GM19193 (cell line): ENCODE results near the gene SGTA.

Experiments used
- POLR2A ChIP-seq: IDR thresholded peaks from 4 replicates; pipeline ENCODE4 v1.6.1; 2011; ENCODE audit not compliant: insufficient read depth, insufficient read length; ENCODE audit errors: extremely low read depth

SGTA gene

DNA sequence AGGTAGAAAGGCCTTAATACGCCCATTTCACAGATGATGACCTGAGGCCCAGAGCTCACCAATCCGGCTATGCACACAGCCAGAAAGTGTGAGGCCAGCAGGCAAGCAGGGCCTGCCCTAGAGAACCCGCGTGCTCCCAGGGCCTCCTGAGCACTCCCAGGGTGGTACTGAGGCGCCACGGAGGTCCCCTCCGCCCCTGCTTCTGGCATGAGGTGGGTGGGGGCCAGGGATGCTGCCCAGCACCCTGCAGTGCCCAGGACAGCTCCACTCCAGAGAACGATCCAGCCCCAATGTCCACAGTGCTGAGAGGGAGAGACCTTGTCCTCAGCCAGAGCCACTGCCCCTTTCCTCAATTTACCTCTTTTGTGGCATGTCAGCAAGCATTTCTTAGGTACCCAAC lies 13.9 kb downstream of the SGTA start:
- TF ChIP-seq POLR2A, result no peak

DNA sequence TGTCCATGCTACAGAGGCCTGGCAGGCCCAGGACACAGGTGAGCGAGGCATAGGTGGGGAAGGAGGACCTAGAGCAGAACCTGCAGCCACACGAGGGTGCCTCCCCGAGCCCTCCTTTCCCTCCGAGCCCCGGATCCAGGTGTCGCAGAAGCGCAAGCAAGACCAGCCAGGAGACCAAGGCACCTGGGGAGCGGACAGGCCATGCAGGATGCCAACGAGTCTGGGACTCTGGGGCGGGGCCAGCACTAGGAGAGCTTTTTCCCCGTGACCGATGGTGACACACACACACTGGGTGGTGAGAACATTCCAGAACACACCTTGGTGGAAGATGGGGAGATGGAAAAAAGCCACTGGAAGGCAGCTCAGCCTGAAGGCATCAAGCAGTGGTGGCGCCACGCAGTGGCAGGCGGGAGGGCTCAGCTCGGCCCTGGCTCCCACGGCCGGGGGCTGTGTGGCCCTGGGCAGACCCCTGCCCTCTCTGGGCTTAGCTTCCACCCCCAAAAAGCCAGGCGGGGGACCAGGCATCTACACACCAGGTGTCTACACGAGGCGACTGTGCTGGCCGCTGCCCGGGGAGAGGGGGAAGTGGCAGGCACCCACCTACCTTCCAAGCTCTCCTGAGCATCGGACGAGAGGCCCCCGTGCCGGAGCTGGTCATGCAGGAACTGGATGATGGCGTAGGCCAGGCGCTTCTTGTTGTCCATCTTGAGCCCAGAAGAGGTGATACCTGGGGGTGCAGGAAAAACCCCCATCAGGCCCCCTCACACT lies 14.5 kb downstream of the SGTA start:
- no peak for TF ChIP-seq POLR2A

DNA sequence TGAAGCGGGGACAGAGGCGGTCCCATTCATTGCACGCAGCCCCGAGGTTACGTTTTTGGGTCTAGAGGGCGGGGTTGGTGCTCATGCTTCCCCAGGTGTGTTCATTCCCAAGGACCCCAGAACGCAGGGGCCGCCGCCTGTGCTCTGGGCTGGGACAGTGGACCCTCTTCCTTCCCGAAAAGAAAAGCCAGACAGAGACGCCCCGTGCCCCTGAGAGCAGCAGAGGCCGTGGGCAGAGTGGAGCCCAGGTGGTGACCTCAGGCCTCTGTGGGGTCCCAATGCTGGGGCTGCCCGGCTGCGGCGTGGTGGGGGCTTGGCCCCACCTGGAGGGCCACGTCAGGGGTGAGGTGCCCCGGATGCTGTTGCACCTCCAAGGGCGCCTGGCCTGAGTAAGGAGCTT lies 15.4 kb downstream of the SGTA start:
- no peak for TF ChIP-seq POLR2A

DNA sequence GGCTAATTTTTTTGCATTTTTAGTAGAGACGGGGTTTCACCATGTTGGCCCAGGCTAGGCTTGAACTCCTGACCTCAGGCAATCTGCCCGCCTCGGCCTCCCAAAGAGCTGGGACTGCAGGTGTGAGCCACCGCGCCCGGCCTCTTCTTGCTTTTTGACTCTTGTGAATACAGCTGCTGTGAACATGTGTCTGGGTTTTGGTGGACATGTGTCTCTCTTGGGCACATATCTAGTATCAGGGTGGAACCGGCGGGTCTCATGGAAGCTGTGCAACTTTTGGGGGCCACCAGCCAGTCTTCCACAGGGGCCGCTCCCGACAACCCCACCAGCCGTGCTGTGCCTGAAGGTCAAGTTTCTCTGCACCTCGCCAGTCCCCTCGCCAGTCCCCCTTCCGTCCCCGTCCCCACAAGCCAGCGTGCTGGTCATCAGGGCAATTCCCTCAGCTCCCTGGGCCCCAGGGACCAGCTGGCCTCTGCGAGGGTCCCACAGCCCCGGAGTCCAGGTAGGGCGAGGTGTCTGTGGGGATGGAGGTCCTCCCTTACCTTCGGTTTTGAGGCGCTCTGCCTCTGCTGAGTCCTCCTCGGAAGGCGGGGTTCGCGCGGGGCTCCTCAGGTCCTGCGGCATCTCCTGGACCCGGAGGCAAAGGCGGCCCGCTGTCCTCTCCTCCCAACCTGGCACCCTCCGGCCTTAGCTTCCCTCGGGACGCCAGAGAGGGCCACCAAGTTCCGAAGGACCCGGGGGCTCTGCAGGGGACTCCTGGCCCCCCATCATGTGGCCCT lies 16.3 kb downstream of the SGTA start:
- no peak for TF ChIP-seq POLR2A

DNA sequence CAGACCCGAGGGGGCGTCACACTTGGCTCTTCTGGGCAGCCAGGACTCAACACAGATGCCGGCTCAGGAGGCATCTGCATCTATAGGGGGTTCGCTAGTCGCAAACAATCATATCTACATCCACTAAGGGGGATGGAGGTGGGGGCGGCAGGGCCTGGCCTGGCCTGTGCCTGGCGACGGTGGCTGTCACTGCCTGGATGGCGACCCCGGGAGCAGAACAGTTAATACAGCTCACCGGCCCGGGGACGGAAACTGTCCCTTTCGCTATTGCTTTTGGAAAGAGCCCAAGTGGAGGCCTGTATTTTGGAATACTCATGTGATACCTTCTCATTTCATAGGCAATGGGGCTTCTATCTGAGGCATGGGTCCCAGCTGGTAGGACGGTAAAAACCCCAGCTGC lies 17.7 kb downstream of the SGTA start:
- no peak for TF ChIP-seq POLR2A

DNA sequence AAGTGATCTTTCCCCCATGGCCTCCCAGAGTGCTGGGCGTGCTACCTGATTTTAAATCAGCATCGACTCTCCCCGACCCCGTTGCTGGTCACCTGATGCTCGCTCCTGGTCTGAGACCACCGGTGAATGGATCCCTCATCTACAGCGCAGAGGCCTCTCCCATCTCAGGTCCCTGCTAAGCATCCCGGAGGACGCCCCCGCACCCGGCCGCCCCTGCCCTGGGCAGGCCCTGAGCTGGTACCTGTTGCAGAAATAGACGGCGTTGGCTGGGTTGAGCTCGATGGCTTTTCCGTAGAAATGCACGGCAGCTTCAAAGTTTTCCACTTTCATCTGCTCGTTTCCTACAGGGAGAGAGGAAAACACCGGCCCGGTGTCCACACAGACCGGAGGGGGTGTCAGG lies 18.1 kb downstream of the SGTA start:
- TF ChIP-seq POLR2A, result no peak

DNA sequence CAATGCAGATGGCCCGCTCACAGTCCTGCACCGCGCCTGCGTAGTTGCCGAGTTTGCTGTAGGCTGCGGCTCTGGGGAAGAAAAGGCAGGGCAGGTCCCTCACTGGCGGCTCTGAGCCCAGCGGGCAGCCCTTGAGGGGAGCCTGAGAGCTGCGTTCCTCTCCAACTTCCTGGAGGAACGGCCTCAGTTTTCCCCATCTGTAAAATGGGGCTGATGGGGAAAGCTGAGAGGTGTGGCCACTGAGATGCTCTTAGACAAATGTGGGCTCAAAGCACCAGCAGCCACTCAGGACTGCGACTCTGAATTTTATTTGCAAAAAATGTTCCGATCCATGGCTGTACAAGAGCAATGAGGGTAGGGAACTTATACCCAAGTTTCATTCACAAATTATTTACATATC lies 19.4 kb downstream of the SGTA start:
- TF ChIP-seq POLR2A, result no peak

DNA sequence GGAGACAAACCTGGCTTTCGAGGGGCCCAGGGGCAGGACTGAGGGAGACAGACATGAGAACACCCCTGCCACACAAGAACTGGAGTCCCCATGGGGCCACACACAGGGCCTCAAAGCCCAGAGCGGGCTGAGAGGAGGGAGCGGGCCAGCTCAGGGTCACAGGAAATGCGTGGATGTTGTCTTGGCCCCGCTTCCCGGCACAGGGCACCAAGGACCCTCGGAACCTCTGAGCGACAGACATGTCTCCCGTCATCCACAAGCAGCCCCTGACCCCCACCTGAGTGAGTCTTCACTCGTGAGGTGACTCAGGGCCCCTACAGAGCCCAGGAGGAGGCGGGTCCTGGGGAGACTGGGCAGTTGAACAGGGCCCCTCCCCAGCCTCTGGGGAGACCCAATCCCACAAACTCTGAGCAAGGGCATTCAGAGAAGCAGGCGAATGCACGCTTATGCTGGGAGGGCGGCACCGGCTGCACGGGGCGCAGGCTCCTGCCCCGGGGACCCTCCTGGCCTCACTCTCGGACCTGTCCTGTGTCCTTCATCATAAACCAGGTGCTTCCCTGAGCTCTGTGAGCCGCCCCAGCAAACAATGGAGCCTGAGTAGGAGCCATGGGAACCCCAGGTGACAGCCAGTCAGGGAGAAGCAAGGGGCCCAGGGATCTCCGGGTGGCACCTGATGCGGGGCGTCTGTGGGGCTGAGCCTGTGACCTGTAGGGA lies 20.1 kb downstream of the SGTA start:
- TF ChIP-seq POLR2A, result no peak

DNA sequence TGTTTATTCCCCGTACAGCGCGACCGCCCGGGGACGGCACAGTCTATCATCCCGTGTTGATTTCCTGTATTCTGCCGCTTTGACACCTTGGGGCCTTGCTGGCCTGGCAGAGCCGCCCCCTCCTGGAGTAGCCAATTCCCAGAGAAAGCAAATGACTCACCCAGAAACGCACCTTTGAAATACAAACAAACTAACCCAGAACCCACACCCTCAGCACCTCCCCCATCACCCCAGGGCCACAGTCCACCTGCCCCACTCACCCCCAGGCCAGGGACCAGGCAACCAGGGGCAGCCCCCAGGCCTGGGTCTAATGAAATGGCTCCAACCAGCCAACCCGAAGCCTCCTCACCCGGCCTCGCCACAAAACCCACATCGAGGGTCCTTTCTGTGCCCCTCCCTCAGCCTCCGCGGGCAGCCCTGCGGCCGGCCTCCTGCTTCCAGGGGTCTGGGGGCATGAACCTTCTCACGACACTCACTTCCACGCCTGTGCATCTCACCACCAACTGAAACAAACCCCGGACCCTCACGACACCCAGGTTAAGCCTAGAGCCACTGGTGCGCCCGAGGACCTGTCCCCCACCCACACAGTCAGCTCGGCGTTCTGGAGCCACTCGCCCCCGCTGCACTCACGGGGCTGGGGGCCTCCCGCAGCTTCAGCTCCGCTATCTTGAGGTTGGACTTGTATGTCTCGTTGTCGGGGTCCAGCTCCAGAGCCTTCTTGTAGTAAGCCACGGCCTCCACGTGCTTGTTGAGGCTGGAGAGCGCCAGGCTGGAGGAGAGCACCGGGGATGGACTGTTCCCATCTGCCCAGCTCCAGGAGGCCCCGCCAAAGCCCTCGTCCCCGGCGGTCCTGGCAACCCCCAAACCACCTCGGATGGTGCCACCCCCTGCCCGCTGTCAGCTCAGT lies 20.9 kb downstream of the SGTA start:
- TF ChIP-seq POLR2A, result no peak

DNA sequence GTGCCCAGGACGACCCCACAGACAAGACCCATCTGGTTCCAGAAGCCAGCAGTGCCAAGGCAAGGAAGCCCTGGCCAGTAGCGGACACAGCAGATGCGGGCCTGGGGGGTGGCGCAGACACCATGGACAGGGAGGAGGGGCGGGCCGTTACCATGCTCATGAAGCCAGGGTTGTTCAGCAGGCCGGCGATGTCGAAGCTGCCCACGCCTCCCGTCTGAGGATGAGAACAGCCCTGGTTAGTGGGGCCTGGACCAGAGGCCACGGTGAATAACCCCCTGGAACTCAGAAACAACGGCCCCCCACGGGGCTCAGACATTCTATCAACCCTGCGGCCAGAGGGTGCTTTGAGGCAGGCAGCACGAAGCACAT lies 21.8 kb downstream of the SGTA start:
- no peak for TF ChIP-seq POLR2A

DNA sequence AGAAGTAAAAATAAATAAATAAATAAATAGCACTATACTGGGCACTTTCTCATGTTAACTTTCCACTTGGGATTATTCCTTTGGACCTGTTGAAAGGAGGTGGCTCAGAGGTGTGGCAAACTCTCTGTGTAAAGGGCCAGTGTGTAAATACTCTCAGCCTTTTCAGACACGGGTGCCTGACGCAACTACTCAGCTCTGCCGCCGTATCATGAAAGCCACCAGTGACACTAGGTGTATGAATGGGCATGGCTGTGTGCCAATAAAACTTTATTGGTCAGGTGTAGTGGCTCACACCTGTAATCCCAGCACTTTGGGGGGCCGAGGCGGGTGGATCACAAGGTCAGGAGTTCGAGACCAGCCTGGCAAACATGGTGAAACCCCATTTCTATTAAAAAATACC lies 23.1 kb downstream of the SGTA start:
- TF ChIP-seq POLR2A, result no peak

DNA sequence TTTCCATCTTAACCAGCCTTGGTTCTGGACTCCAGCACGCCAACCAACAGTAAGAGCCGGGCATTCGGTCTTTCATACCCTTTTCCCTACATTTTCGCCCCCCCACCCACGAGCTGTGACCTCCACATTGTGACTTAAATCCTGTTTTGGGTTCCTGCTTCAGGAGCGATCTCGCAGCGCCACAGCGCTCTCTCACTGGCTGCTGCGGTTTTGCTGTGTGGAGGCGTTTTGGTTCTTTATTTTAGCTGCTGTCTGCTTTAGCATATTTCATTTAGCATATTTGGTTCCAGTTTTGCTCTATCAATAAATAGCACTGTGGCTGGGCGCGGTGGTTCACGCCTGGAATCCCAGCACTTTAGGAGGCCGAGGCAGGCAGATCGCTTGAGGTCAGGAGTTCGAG lies 23.7 kb downstream of the SGTA start:
- TF ChIP-seq POLR2A, result no peak

DNA sequence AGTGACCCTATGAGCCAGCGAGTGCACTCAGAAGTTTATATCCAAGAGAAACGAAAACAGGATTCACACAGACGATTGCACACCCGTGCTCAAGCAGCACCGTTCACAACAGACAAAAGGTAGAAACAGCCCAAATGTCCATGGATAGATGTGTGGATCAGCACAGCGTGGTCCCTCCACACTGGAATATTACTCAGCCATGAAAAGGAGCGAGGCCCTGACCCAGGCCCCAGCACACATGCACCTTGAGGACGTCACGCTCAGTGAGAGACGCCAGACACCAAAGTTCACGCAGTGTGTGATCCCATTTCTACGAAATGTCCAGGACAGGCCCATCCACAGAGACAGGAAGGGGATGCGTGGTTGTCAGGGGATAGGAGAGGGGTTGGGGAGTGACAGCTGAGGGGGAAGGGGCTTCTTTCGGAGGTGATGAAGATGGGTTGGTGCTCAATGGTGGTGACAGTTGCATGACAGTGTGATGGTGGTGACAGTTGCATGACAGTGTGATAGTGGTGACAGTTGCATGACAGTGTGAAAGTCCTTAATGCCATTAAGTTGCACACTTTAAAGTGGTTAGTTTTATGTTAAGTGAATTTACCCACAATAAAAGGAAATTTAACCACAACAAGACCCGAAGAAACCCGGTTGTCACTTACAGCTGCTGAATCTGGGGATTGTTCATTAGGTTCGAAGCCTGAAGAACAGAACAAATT lies 24.3 kb downstream of the SGTA start:
- no peak for TF ChIP-seq POLR2A
